IPS DF 19.7 (cell line): ENCODE results near the gene C9orf152.
"Not testable (repeated sequence)": the region's sequence is repeated elsewhere in the genome, so short reads cannot be mapped to it uniquely, and the experiment has no call there.

Experiments used
- DNase-seq: peaks from one replicate; pipeline ENCODE4 v3.0.0-alpha.2; 2013; ENCODE audit warnings: low read depth, low spot score

C9orf152 gene

GRCh38 chr9:110208031-110208430 lies at the start of gene C9orf152:
TSS of gene C9orf152 (minus strand) at chr9:110208159. CDS start at chr9:110207579, 580 bp downstream.
- no peak for DNase-seq

GRCh38 chr9:110257097-110257841 lies 49.3 kb upstream of the C9orf152 start:
- no peak for DNase-seq

- no peak for DNase-seq
These were observed 48.6 kb upstream of the C9orf152 start, which contains the start of gene TXN for GRCh38 chr9:110256380-110257096. TSS of gene TXN (minus strand) at chr9:110256507. CDS start at chr9:110256435, 72 bp downstream.

GRCh38 chr9:110255463-110256379 lies 47.8 kb upstream of the C9orf152 start:
- no peak for DNase-seq

- DNase-seq, result no peak
These were observed 47.1 kb upstream of the C9orf152 start for GRCh38 chr9:110255034-110255462.

- DNase-seq, result no peak
These were observed 46.5 kb upstream of the C9orf152 start for GRCh38 chr9:110254500-110254899.

- DNase-seq, result no peak
These were observed 44.7 kb upstream of the C9orf152 start for GRCh38 chr9:110252509-110253139.

- DNase-seq, result not testable (repeated sequence)
These were observed 43.8 kb upstream of the C9orf152 start for GRCh38 chr9:110251770-110252169.

- DNase-seq, result no peak
These were observed 43.3 kb upstream of the C9orf152 start for GRCh38 chr9:110251212-110251611.

GRCh38 chr9:110249603-110250002 lies 41.6 kb upstream of the C9orf152 start:
- no peak for DNase-seq

GRCh38 chr9:110248361-110248760 lies 40.4 kb upstream of the C9orf152 start:
- DNase-seq, result no peak

GRCh38 chr9:110246214-110246613 lies 38.3 kb upstream of the C9orf152 start:
- no peak for DNase-seq

- DNase-seq, result no peak
These were observed 36.7 kb upstream of the C9orf152 start for GRCh38 chr9:110244616-110245015.

GRCh38 chr9:110241858-110242321 lies 33.9 kb upstream of the C9orf152 start:
- no peak for DNase-seq

GRCh38 chr9:110241260-110241857 lies 33.4 kb upstream of the C9orf152 start:
- no peak for DNase-seq

GRCh38 chr9:110240198-110240597 lies 32.2 kb upstream of the C9orf152 start:
- no peak for DNase-seq

GRCh38 chr9:110228321-110228720 lies 20.4 kb upstream of the C9orf152 start:
- DNase-seq, result no peak

- DNase-seq, result peak; percentile 12
These were observed 16.6 kb upstream of the C9orf152 start for GRCh38 chr9:110224583-110224982.

GRCh38 chr9:110220809-110221208 lies 12.8 kb upstream of the C9orf152 start:
- no peak for DNase-seq

GRCh38 chr9:110217656-110218099 lies 9.7 kb upstream of the C9orf152 start:
- no peak for DNase-seq
